Prostate gland (tissue), 2 donors: ENCODE data around the gene PGGT1B.

ENCODE experiments used
- POLR2AphosphoS5 ChIP-seq: sonication (generic); formaldehyde crosslinking; IDR thresholded peaks from one replicate; pipeline ENCODE4 v1.6.1; 2017; ENCODE audit warnings: antibody characterized with exemption
- TF ChIP-seq, protein P1 (sequence below), 4 experiments: fragments of 200-600 bp in 2 of 4; fragments of 450-650 bp in 2 of 4; sonication (generic) in 2 of 4; IDR thresholded peaks; 1 replicate in 3 of 4; 2 replicates in 1 of 4; pipeline ENCODE4 v1.5.1; 2016 to 2019; ENCODE audit warnings: antibody characterized with exemption in 4 of 4, mild to moderate bottlenecking in 2 of 4, moderate library complexity in 2 of 4

DNA sequence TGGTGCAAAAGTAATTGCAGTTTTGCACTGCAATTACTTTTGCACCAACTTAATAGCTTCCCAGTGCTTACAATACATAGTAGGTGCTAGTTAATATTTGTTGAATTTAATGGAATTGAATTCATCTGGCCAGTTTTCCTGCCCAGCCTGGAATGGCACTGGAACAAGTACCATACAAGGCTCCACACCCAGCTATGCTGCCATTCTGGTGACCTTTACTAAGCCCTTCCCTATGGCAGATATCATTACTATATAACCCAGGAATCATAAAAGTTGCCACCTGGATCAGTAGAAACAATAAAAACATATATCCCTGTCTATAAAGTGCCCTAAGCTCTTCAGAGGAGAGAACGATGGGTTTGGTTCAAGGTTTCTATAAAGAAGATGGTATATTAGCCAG, 70.6 kb downstream of the PGGT1B start:
- TF ChIP-seq, protein P1, sequence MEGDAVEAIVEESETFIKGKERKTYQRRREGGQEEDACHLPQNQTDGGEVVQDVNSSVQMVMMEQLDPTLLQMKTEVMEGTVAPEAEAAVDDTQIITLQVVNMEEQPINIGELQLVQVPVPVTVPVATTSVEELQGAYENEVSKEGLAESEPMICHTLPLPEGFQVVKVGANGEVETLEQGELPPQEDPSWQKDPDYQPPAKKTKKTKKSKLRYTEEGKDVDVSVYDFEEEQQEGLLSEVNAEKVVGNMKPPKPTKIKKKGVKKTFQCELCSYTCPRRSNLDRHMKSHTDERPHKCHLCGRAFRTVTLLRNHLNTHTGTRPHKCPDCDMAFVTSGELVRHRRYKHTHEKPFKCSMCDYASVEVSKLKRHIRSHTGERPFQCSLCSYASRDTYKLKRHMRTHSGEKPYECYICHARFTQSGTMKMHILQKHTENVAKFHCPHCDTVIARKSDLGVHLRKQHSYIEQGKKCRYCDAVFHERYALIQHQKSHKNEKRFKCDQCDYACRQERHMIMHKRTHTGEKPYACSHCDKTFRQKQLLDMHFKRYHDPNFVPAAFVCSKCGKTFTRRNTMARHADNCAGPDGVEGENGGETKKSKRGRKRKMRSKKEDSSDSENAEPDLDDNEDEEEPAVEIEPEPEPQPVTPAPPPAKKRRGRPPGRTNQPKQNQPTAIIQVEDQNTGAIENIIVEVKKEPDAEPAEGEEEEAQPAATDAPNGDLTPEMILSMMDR (IDR thresholded peaks at IDR 0.05): no peak
- no peak for TF ChIP-seq POLR2AphosphoS5
